Ovary (tissue), 3 donors: Measurements from ENCODE around the gene HIGD2A.

ENCODE experiments used
- CTCF ChIP-seq, 3 donors: fragments of 450-650 bp in 2 of 3; fragments of 200-600 bp in 1 of 3; IDR thresholded peaks; one replicate each; pipeline versions ENCODE4 v1.5.1 to v1.8.0; 2016 to 2022; ENCODE audit warnings: antibody characterized with exemption in 3 of 3, mild to moderate bottlenecking in 1 of 3
- EP300 ChIP-seq: sonication (generic); formaldehyde crosslinking; IDR thresholded peaks from one replicate; pipeline ENCODE4 v1.6.1; 2017; ENCODE audit warnings: antibody characterized with exemption
- POLR2A ChIP-seq: fragments of 450-650 bp; IDR thresholded peaks from one replicate; pipeline ENCODE4 v1.6.1; 2017; ENCODE audit warnings: antibody characterized with exemption, mild to moderate bottlenecking, moderate library complexity
- donor health status: DM: no; HTN: no; CAD: no.

GRCh38 chr5:176386491-176386890, 2.1 kb upstream of the HIGD2A start:
- TF ChIP-seq CTCF (IDR thresholded peaks at IDR 0.05): no peak
- TF ChIP-seq POLR2A: no peak
- no peak for TF ChIP-seq EP300
